ENCODE data around the gene GZMB. TPM values are rescaled to one million over a fixed set of nuclear protein-coding genes. Genes with fewer than 3 reads are reported as not detected.

The GZMB gene
- total RNA-seq, 1 experiment from 2014 or later, result not detected

- BruUV-seq (replicated peaks), result no TSS peak
- CTCF ChIA-PET, result interaction anchor here (0.7 kb wide), 1 partner anchor 181 kb away, joined by 4 read pairs; no protein-coding TSS in a partner anchor
- peak; percentile 78 for DNase-seq
- Mint-ChIP-seq H3K4me3 (ENCODE audit: low read depth, unreplicated experiment) (peak overlapping the region; percentile 66), H3K9me3 (ENCODE audit: low read depth, unreplicated experiment) (no peaks in the 10 kb centered on the region), H3K4me1 (ENCODE audit: low read depth, unreplicated experiment) (peaks cover 8% of the 10 kb centered on the region), H3K36me3 (ENCODE audit: insufficient read depth, unreplicated experiment) (no peaks in the 10 kb centered on the region), H3K27ac (ENCODE audit: unreplicated experiment) (peak overlapping the region; percentile 38), H3K27me3 (ENCODE audit: unreplicated experiment) (peaks cover 56% of the 10 kb centered on the region)
- peak; percentile 72 for TF ChIP-seq CTCF (IDR thresholded peaks at IDR 0.05; ENCODE audit: unreplicated experiment)
- intact Hi-C loops (cut with micrococcal nuclease; ENCODE audit: unreplicated experiment), result loop anchor here (1.0 to 10.0 kb wide), 3 partner anchors 74 to 347 kb away; no protein-coding TSS in a partner anchor
Measured at GRCh38 chr14:24678801-24679247, 44.8 kb upstream of the GZMB start.

GRCh38 chr14:24677956-24678355 lies 44.0 kb upstream of the GZMB start:
- peaks cover 56% of the 10 kb centered on the region for H3K27me3 Mint-ChIP-seq (ENCODE audit: unreplicated experiment)
- BruUV-seq (replicated peaks), result no TSS peak

GRCh38 chr14:24674204-24674970 lies 40.4 kb upstream of the GZMB start:
- peaks cover 8% of the 10 kb centered on the region for H3K4me1 Mint-ChIP-seq (ENCODE audit: low read depth, unreplicated experiment)
- H3K27me3 Mint-ChIP-seq (ENCODE audit: unreplicated experiment), result peaks cover 57% of the 10 kb centered on the region
- no TSS peak for BruUV-seq (replicated peaks)
- H3K36me3 Mint-ChIP-seq (ENCODE audit: insufficient read depth, unreplicated experiment), result no peaks in the 10 kb centered on the region
- no peak overlapping the region for H3K27ac Mint-ChIP-seq (ENCODE audit: unreplicated experiment)
- no peaks in the 10 kb centered on the region for H3K9me3 Mint-ChIP-seq (ENCODE audit: low read depth, unreplicated experiment)
- DNase-seq, result no peak
- no peak for TF ChIP-seq CTCF (IDR thresholded peaks at IDR 0.05; ENCODE audit: unreplicated experiment)
- H3K4me3 Mint-ChIP-seq (ENCODE audit: low read depth, unreplicated experiment), result no peak overlapping the region
- CTCF ChIA-PET, result no interaction called here
- intact Hi-C loops (cut with micrococcal nuclease; ENCODE audit: unreplicated experiment), result loop anchor here (10.0 kb wide), 1 partner anchor 190 kb away; no protein-coding TSS in a partner anchor

More at GRCh38 chr14:24677956-24678355, 44.0 kb upstream of the GZMB start:
- Mint-ChIP-seq H3K36me3 (ENCODE audit: insufficient read depth, unreplicated experiment) (no peaks in the 10 kb centered on the region), H3K27ac (ENCODE audit: unreplicated experiment) (no peak overlapping the region), H3K9me3 (ENCODE audit: low read depth, unreplicated experiment) (no peaks in the 10 kb centered on the region), H3K4me3 (ENCODE audit: low read depth, unreplicated experiment) (no peak overlapping the region), H3K4me1 (ENCODE audit: low read depth, unreplicated experiment) (peaks cover 8% of the 10 kb centered on the region)
- CTCF ChIA-PET, result interaction anchor here (0.7 kb wide), 1 partner anchor 63 kb away, joined by 3 read pairs; no protein-coding TSS in a partner anchor
- DNase-seq, result no peak
- TF ChIP-seq CTCF (IDR thresholded peaks at IDR 0.05; ENCODE audit: unreplicated experiment), result no peak
- intact Hi-C loops (cut with micrococcal nuclease; ENCODE audit: unreplicated experiment), result loop anchor here (5.0 to 10.0 kb wide), 2 partner anchors 193 to 346 kb away; no protein-coding TSS in a partner anchor

GRCh38 chr14:24673534-24674203 lies 39.7 kb upstream of the GZMB start:
- TF ChIP-seq CTCF (IDR thresholded peaks at IDR 0.05; ENCODE audit: unreplicated experiment), result no peak
- intact Hi-C loops (cut with micrococcal nuclease; ENCODE audit: unreplicated experiment), result loop anchor here (10.0 kb wide), 1 partner anchor 189 kb away; no protein-coding TSS in a partner anchor
- CTCF ChIA-PET, result no interaction called here
- Mint-ChIP-seq H3K27ac (ENCODE audit: unreplicated experiment) (no peak overlapping the region), H3K4me3 (ENCODE audit: low read depth, unreplicated experiment) (no peak overlapping the region), H3K9me3 (ENCODE audit: low read depth, unreplicated experiment) (no peaks in the 10 kb centered on the region), H3K36me3 (ENCODE audit: insufficient read depth, unreplicated experiment) (no peaks in the 10 kb centered on the region), H3K4me1 (ENCODE audit: low read depth, unreplicated experiment) (peaks cover 3% of the 10 kb centered on the region), H3K27me3 (ENCODE audit: unreplicated experiment) (peaks cover 50% of the 10 kb centered on the region)
- no peak for DNase-seq
- no TSS peak for BruUV-seq (replicated peaks)
